Natural killer cell treated with Interleukin-12 subunit alpha and Interleukin-12 subunit beta and Interleukin-15 and Interleukin-18, amount 100 ng/mL, for 72 hours (primary cell): Measurements from ENCODE around the gene MOSPD3. TPM values are rescaled to one million over a fixed set of nuclear protein-coding genes. Genes with fewer than 3 reads are reported as not detected.
A peak's percentile ranks its signal among the peaks of the same experiment; 100 is the strongest.

Source experiments
- ATAC-seq, 2 donors: fragments of 150-1000 bp; cut with Tn5 transposase in 1 of 2; sonication (Bioruptor Pico), chemical (Tn5 transposase) in 1 of 2; 2 replicates each; pipeline ENCODE4 v1.10.0; 2021
- DNase-seq: peaks from one replicate; pipeline ENCODE4 v3.0.0; 2022; ENCODE audit warnings: low spot score
- H3K27ac Mint-ChIP-seq, 2 donors: 1 replicate in 1 of 2; 2 replicates in 1 of 2; pipeline ENCODE4 v1.8.0; 2022; ENCODE audit warnings: mixed read lengths in 2 of 2, mild to moderate bottlenecking in 1 of 2, moderate library complexity in 1 of 2
- H3K27me3 Mint-ChIP-seq, 2 donors: 1 replicate in 1 of 2; 2 replicates in 1 of 2; pipeline ENCODE4 v1.8.0; 2022; ENCODE audit warnings: mixed read lengths in 2 of 2
- H3K36me3 Mint-ChIP-seq: one replicate; pipeline ENCODE4 v1.8.0; 2022; ENCODE audit warnings: mixed read lengths
- H3K4me1 Mint-ChIP-seq, 2 donors: 1 replicate in 1 of 2; 2 replicates in 1 of 2; pipeline ENCODE4 v1.8.0; 2022; ENCODE audit warnings: low read depth in 2 of 2, mixed read lengths in 2 of 2, mild to moderate bottlenecking in 1 of 2
- H3K4me3 Mint-ChIP-seq: one replicate; pipeline ENCODE4 v1.8.0; 2022; ENCODE audit warnings: mixed read lengths
- H3K9me3 Mint-ChIP-seq: 2 replicates; pipeline ENCODE4 v1.8.0; 2022; ENCODE audit warnings: mixed read lengths
- total RNA-seq, 2 donors: library from RNA; stranded (reverse); gene quantifications; one replicate each; pipeline ENCODE4 v1.2.3, GENCODE V29; 2022

The MOSPD3 gene
- total RNA-seq, 2 donors from 2014 or later = 17.6 to 19.2 TPM

GRCh38 chr7:100572281-100572948 is 39.9 kb upstream of the MOSPD3 start:
- Mint-ChIP-seq H3K36me3 (no peaks in the 10 kb centered on the region), H3K4me1 (peaks cover 11 to 12% of the 10 kb centered on the region in 2 donors), H3K9me3 (no peaks in the 10 kb centered on the region), H3K27me3 (no peaks in the 10 kb centered on the region), H3K27ac (no peak overlapping the region), H3K4me3 (no peak overlapping the region)
- ATAC-seq = no peak
- peak; percentile 51 for DNase-seq

DNA sequence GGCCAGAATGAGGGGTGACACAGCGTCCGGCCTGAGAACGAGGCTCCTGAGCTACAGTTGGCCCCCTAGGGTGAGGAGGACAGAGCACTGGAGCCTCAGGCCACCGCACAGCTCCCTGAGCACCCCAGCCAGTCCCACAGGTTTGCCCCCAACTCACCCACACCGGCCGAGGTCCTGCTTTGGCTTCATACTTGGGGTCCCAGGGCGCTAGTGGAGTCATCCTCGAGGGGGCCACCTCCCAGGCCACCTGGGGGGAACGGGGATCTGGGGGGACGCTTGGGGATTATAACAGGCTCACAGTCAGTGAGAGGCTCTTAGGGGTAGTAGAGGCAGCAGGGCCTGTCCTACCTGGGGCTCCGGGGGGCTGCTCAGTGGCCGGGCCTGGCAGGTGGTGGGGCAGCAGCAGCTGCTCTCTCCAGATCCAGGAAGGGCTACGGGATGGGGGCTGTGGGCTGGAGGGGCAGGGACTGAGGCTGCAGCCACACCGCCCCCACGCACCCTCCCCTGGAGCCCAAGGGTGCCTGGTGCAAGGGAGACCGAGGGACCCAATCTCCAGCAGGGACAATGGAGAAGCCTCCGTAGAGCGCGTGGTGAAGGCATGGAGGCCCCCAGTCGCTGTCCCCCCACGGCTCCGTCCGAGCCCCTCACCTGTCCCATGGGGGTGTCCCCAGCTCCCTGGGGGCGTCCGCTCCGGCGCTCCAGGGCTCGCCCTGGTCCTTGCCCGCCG is 39.2 kb upstream of the MOSPD3 start:
- H3K4me3 Mint-ChIP-seq = no peak overlapping the region
- DNase-seq (peak; percentile 59), ATAC-seq (no peak)
- no peaks in the 10 kb centered on the region for H3K36me3 Mint-ChIP-seq
- H3K9me3 Mint-ChIP-seq = no peaks in the 10 kb centered on the region
- no peaks in the 10 kb centered on the region for H3K27me3 Mint-ChIP-seq
- peaks cover 8 to 12% of the 10 kb centered on the region in 2 donors for H3K4me1 Mint-ChIP-seq
- no peak overlapping the region for H3K27ac Mint-ChIP-seq

DNA sequence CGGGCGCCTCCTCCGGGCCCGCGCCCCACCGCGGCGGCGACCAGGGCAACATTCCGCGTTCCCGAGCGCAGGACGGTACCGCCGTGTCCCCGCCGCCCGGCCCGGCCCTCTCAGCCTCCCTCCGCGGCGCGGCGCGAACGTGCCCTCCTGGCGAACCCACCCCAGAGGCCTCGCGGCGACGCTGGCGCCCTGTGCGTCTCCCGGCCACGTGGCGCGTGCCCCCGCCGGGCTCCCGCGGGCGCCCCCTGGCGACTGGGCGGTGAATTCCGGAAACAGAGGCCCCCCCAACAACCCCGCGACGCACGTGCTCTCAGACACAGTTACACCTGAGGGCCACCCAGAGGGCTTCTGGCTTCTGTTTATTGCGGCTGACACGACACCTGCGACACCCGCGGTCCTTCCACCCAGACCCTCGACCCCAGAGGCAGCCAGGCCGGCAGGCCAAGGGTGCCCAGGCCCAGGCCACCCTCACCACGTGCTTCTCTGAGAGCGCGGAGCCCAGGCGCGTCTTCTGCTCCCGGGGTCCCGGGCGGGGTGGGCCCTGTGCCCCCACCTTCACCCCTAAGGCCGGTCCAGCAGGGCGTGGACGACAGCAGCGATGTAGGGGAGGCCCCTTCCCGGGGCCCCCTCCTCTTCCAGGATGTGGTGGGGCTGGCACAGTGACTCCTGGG is 38.5 kb upstream of the MOSPD3 start, which contains the start of gene SAP25:
Gene SAP25, minus strand, starts transcription at position 210 of the 671 bp plus-strand sequence. Its CDS starts 158 bp downstream, at position 52.
- peak; percentile 60 for DNase-seq
- Mint-ChIP-seq H3K4me3 (no peak within 1 kb of the TSS), H3K9me3 (no peaks in the 10 kb centered on the region), H3K27ac (no peak within 1 kb of the TSS), H3K36me3 (no peaks in the 10 kb centered on the region), H3K27me3 (no peaks in the 10 kb centered on the region), H3K4me1 (peaks cover 4 to 7% of the 10 kb centered on the region in 2 donors)
- no peak for ATAC-seq

DNA sequence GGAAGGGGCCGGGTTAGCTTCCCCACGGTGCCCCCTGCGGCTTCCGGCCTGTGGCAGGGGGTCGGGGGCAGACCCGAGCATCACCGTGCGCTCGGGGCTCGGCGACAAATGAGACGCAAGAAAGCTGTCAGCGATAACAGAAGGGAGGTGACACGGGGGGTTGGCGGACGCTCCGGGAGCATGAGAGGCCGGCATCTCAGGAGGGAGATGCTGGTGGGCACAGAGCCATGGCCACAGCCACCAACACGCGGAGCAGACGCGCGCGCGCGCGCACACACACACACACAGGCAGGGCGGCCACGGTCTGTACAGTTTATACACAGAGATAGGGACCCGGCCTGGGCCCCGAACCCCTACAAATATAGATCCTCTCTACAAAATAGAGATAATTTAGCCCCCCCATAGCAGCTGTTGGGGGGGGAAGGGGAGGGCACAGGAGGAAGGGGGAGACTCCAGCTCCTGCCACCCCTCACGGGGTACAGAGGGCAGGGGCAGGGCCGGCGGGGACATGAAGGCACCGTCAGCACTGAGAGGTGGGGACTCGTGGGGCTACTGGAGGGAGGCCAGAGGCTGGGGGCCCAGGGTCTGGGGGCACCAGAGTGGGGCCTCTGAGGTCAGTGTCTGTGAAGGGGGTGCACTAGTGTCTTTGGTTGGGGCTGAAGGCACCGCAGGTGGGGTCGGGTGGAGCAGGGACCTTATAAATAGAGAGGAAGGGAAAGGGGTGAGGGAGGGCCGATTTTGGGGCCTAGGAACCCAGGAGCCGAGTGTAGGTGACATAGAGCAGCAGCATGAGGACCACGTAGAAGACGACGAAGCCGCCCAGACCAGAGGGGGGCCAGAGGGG is 37.8 kb upstream of the MOSPD3 start:
- Mint-ChIP-seq H3K4me1 (no peaks in the 10 kb centered on the region), H3K27ac (no peak overlapping the region), H3K36me3 (no peaks in the 10 kb centered on the region), H3K9me3 (no peaks in the 10 kb centered on the region), H3K4me3 (no peak overlapping the region), H3K27me3 (no peaks in the 10 kb centered on the region)
- ATAC-seq = no peak
- peak; percentile 56 for DNase-seq

DNA sequence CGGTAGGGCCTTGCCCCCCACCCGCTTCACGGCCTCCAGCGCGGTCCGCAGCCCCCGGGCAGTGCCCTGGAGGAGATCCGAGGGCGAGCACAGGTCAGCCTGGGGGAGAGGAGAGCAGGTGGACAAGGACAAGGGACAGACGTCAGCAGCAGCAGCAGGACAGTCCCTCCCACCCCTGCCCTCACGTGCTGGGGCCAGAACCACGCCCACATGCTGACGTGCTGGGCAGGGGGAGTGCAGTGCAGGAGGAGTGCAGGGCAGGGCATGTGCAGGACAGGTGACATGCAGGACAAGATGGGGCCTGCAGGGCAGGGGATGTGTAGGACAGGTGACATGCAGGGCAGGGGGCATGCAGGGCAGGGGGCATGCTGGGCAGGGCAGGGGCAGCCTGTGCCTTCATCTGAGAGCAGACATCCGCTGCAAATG is 37.1 kb upstream of the MOSPD3 start:
- Mint-ChIP-seq H3K27ac (no peak overlapping the region), H3K9me3 (no peaks in the 10 kb centered on the region), H3K36me3 (no peaks in the 10 kb centered on the region), H3K4me1 (no peaks in the 10 kb centered on the region), H3K27me3 (no peaks in the 10 kb centered on the region), H3K4me3 (no peak overlapping the region)
- no peak for ATAC-seq
- DNase-seq = peak; percentile 57

DNA sequence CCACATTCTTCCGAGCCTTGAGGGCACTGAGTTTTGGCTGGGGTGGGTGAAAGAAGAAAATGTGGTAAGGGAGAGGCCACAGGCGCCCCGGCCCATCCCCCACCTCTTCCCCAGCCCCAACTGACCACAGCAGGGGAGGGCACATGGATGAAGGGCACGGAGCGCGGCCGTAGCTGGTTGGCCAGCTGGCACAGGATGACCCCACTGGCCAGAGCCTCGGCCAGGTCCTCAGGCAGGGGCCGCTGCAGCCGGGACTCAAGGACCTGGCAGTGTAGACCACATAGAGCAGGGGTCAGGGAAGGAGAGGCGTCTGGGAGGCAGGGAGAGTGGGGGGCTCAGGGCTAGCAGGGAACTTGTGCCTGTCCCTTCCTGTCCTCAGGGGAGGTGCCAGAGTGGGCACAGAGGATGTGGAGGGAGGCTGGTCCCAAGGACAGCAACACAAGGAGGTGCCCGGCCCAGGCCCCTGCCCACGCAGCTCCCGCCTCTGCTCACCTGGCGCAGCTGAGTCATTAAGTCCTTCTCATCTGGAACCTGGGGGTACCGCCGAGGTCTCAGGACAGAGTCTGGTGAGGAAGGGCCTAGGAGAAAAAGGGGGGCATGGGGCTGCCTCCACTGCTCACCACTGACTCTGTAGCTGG is 36.5 kb upstream of the MOSPD3 start:
- H3K4me1 Mint-ChIP-seq = no peaks in the 10 kb centered on the region
- H3K36me3 Mint-ChIP-seq = no peaks in the 10 kb centered on the region
- no peak overlapping the region for H3K4me3 Mint-ChIP-seq
- DNase-seq (peak; percentile 45), ATAC-seq (no peak)
- no peaks in the 10 kb centered on the region for H3K27me3 Mint-ChIP-seq
- H3K27ac Mint-ChIP-seq = no peak overlapping the region
- no peaks in the 10 kb centered on the region for H3K9me3 Mint-ChIP-seq

DNA sequence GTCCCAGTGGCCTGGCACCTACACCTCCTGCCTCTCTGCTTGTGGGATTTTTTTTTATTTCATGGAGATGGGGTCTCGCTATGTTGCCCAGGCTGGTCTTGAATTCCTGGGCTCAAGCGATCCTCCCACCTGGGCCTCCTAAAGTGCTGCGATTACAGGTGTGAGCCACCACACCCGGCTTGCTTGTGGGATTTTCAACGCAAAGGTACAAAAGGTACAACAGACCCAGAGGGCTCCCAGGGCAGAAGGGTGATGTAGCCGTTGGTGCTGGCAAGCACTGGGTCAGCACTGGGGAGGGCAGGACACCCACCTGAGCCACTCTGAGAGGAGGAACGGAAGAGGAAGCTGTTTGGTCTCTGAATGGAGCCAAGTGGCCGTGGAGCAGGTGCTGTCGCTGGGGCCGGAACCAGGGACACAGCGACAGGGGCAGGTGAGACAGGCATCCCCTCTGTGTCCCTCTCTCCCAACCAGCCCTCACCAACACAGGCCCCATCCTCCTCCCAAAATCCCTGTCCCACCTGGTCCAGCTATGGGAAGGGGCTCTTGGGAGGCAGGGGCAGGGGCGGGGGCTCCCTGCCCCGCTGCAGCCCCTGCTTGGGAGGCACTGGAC is 35.9 kb upstream of the MOSPD3 start:
- no peaks in the 10 kb centered on the region for H3K36me3 Mint-ChIP-seq
- H3K27me3 Mint-ChIP-seq = no peaks in the 10 kb centered on the region
- no peak overlapping the region for H3K27ac Mint-ChIP-seq
- ATAC-seq (no peak), DNase-seq (peak; percentile 56)
- H3K9me3 Mint-ChIP-seq = no peaks in the 10 kb centered on the region
- H3K4me1 Mint-ChIP-seq = no peaks in the 10 kb centered on the region
- H3K4me3 Mint-ChIP-seq = no peak overlapping the region

- H3K4me3 Mint-ChIP-seq = no peak overlapping the region
- DNase-seq (peak; percentile 60), ATAC-seq (no peak)
- no peak overlapping the region for H3K27ac Mint-ChIP-seq
- H3K36me3 Mint-ChIP-seq = no peaks in the 10 kb centered on the region
- no peaks in the 10 kb centered on the region for H3K27me3 Mint-ChIP-seq
- H3K9me3 Mint-ChIP-seq = no peaks in the 10 kb centered on the region
- H3K4me1 Mint-ChIP-seq = no peaks in the 10 kb centered on the region
Observed at GRCh38 chr7:100577103-100577502, 35.2 kb upstream of the MOSPD3 start.

DNA sequence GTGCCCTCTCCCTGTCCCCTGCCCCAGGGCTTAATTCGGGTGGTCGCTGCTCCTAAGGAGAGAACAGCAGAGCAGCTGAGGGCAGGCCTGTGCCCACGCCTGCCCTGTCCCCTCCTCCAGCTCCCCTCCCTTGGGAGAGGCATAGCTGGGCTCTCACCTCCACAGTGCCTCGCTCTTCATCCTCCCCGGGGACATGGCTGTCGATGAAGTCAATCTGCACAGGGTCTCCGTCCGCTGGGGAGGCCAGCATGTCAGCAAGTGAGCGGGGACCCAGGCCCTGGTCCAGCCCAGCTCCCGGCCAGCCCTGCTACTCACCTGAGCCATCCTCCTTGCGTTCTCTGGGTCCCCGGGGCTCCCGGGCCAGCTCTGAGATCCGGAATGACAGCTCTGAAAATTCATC is 34.8 kb upstream of the MOSPD3 start:
- DNase-seq (peak; percentile 50), ATAC-seq (no peak)
- H3K27me3 Mint-ChIP-seq = no peaks in the 10 kb centered on the region
- peaks cover 2 to 3% of the 10 kb centered on the region in 2 donors for H3K4me1 Mint-ChIP-seq
- H3K4me3 Mint-ChIP-seq = no peak overlapping the region
- no peaks in the 10 kb centered on the region for H3K9me3 Mint-ChIP-seq
- H3K27ac Mint-ChIP-seq = no peak overlapping the region
- no peaks in the 10 kb centered on the region for H3K36me3 Mint-ChIP-seq

DNA sequence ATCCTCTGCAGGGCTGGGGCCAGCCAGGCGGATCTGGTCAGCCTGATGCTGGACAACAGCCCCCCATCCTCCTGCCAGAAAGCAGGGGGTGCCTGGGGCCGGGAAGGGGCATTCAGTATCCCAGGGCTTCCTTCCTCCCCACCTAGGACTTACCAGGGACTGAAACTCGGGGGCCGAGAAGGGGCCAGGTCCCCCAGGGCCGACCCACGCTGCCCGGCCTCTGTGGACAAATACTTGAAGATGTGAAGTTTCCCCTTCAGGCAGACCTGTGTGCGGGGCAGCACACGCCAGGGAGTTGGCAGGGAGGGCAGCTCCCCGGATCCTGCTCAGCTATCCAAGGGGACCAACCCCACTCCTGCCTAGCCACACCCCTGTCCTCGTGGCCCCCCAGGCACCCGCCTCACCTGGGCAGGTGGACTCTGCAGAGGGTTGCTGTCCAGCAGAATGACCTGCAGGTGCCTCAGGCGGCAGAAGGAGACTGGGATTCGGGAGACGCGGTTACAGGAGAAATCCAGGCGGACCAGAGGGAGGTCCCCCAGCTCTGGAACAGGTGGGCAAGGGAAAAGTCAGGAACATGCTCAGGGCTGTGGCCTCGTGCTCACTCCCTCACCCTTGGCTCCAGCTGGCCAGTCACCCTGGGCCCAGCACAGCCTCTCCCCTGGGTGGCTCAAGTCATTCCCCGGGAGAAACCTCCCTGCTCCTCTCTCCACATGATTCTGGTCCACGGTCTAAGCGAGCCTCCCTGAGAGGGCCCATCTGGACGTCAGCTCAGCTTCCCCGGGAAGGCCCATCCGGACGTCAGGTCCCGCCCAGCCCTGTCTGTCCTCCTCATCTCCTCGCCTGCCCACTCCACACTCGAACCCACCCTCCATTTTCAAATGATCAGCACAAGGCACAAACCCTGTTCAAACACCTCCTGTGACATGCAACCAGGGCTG is 33.8 kb upstream of the MOSPD3 start:
- ATAC-seq (no peak), DNase-seq (no peak)
- Mint-ChIP-seq H3K9me3 (no peaks in the 10 kb centered on the region), H3K36me3 (no peaks in the 10 kb centered on the region), H3K4me3 (no peak overlapping the region), H3K4me1 (peaks cover 8 to 9% of the 10 kb centered on the region in 2 donors), H3K27me3 (no peaks in the 10 kb centered on the region), H3K27ac (no peak overlapping the region)

DNA sequence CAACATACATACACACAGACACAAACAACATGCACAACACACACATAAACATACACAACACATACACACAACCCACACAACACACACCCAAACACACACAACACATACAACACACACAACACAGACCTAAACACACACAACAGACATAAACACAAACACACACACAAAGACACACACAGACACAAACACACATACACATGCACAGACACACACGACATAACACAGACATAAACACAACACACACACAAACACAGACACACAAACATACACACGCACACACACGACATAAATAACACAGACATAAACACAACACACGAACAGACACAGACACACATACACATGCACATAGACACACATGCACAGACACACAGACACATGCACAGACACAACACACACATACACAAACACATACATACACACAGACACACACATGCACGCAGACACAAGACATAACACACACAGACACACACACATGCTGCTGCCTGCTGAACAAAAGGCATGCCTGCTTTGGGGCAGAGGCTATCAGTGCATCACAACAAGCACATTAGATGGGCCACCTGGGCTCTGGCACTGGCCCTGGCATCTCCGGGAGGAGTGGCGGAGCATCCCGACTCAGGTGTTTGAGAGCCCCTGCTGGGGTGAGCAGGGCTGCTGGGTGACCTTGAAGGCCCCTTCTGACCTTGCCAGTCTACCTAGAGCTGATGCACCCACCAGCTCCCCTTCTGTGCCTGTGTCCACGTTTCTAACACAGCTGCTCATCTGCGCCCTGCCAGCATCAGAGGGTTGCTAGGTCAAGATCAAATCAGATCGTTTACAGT is 31.7 kb upstream of the MOSPD3 start:
- H3K9me3 Mint-ChIP-seq = no peaks in the 10 kb centered on the region
- no peaks in the 10 kb centered on the region for H3K36me3 Mint-ChIP-seq
- DNase-seq (no peak), ATAC-seq (no peak)
- H3K27ac Mint-ChIP-seq = no peak overlapping the region
- H3K4me1 Mint-ChIP-seq = peaks cover 25 to 29% of the 10 kb centered on the region in 2 donors
- no peaks in the 10 kb centered on the region for H3K27me3 Mint-ChIP-seq
- H3K4me3 Mint-ChIP-seq = no peak overlapping the region
